ENCODE data around the gene ZNF282. TPM values are rescaled to one million over a fixed set of nuclear protein-coding genes. Genes with fewer than 3 reads are reported as not detected.
A peak's percentile ranks its signal among the peaks of the same experiment; 100 is the strongest.
"Not testable (repeated sequence)": the region's sequence is repeated elsewhere in the genome, so short reads cannot be mapped to it uniquely, and the experiment has no call there.

Gene ZNF282
- total RNA-seq, 1 donor from 2014 or later, result 35.4 TPM

DNA sequence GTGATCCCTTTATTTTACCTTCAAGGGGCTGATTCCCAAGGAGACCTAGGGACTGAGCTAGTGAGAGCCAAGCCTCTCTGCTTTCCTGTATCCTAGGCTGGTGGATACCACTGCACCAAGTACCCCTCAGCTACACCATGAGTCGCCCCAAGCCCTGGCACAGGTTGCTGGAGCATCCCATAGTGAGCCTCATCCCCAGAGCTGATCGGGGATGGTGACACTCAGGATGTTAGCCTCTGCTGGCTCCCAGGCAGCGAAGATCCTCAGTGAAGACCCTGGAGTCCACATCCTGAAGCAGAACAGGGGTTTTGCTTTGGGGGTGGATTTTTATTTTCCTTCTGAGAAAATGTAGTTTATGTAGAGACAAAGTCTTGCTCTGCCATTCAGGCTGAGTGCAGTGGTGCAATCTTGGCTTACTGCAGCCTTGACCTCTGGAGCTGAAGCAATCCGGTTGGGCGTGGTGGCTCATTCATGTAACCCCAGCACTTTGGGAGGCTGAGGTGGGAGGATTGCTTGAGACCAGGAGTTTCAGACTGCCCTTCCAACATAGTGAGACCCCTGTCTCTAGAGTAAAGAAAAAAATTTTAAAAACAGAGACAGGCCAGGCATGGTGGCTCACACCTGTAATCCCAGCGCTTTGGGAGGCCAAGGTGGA is 31.6 kb downstream of the ZNF282 start:
- DNase-seq (ENCODE audit: extremely low spot score, unreplicated experiment), result no peak
- H3K9me3 Mint-ChIP-seq, result no peaks in the 10 kb centered on the region
- peaks cover 11% of the 10 kb centered on the region for H3K36me3 Mint-ChIP-seq
- no peaks in the 10 kb centered on the region for H3K4me1 Mint-ChIP-seq (ENCODE audit: unreplicated experiment)
- H3K4me3 Mint-ChIP-seq, result no peak overlapping the region
- H3K27ac Mint-ChIP-seq, result no peak overlapping the region
- TF ChIP-seq, protein P1, sequence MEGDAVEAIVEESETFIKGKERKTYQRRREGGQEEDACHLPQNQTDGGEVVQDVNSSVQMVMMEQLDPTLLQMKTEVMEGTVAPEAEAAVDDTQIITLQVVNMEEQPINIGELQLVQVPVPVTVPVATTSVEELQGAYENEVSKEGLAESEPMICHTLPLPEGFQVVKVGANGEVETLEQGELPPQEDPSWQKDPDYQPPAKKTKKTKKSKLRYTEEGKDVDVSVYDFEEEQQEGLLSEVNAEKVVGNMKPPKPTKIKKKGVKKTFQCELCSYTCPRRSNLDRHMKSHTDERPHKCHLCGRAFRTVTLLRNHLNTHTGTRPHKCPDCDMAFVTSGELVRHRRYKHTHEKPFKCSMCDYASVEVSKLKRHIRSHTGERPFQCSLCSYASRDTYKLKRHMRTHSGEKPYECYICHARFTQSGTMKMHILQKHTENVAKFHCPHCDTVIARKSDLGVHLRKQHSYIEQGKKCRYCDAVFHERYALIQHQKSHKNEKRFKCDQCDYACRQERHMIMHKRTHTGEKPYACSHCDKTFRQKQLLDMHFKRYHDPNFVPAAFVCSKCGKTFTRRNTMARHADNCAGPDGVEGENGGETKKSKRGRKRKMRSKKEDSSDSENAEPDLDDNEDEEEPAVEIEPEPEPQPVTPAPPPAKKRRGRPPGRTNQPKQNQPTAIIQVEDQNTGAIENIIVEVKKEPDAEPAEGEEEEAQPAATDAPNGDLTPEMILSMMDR (conservative IDR thresholded peaks at IDR 0.05), result no peak
- H3K27me3 Mint-ChIP-seq, result peaks cover 7% of the 10 kb centered on the region

DNA sequence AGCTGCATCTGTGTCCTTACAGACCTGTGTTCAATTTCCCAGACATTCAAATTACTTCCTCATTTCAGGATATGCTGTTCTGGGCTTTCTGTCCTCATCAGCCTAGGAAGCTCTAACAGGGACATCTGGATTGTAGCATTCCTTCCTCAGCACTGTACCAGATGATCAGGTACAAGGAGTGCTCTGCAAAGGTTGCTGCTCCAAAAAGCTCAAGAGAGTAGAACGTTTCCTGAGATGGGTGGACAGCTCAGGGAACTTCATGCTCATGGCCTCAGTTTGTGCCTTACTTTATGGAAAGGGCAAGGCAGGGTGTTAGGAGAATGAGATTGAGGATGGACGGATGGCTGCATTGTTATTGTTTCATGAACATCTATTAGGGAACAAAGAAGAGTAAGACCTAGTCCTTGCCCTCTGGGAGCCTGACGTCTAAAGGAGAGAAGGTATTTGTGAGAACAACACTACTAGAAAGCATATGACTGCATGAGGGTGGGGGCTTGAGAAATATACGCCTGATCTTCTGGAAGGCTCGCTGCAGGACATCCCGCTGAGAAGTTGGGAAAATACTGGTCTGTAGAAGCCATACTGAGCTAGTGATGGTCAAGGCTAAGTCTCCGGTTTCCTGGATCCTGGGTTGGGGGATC is 33.6 kb downstream of the ZNF282 start:
- Mint-ChIP-seq H3K9me3 (no peaks in the 10 kb centered on the region), H3K36me3 (peaks cover 8% of the 10 kb centered on the region), H3K4me1 (ENCODE audit: unreplicated experiment) (no peaks in the 10 kb centered on the region), H3K27me3 (peaks cover 7% of the 10 kb centered on the region), H3K27ac (peak overlapping the region; percentile 21), H3K4me3 (no peak overlapping the region)
- TF ChIP-seq, protein P1 (conservative IDR thresholded peaks at IDR 0.05), result no peak
- DNase-seq (ENCODE audit: extremely low spot score, unreplicated experiment), result no peak

DNA sequence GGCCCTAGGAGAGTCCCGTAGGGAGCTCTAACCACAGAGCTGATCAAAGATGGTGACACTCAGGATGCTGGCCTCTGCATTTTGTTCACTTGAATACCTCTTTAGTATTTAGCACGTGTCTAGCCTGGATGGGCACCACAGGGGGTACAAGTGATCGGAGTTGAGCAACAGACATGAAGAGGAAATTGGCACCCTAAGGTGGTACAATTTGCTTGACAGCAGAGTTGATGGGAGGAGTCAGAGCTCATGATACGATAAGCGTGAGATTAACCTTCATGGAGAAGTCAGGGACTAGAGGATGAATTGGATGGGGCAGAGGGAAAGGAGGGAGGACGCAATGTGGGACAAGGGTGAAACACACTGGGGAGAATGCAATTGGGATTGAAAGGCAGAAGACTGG is 34.2 kb downstream of the ZNF282 start:
- no peaks in the 10 kb centered on the region for H3K4me1 Mint-ChIP-seq (ENCODE audit: unreplicated experiment)
- no peak overlapping the region for H3K4me3 Mint-ChIP-seq
- TF ChIP-seq, protein P1 (conservative IDR thresholded peaks at IDR 0.05), result no peak
- DNase-seq (ENCODE audit: extremely low spot score, unreplicated experiment), result no peak
- H3K36me3 Mint-ChIP-seq, result peaks cover 8% of the 10 kb centered on the region
- peak overlapping the region; percentile 12 for H3K27ac Mint-ChIP-seq
- H3K27me3 Mint-ChIP-seq, result peaks cover 7% of the 10 kb centered on the region
- no peaks in the 10 kb centered on the region for H3K9me3 Mint-ChIP-seq

DNA sequence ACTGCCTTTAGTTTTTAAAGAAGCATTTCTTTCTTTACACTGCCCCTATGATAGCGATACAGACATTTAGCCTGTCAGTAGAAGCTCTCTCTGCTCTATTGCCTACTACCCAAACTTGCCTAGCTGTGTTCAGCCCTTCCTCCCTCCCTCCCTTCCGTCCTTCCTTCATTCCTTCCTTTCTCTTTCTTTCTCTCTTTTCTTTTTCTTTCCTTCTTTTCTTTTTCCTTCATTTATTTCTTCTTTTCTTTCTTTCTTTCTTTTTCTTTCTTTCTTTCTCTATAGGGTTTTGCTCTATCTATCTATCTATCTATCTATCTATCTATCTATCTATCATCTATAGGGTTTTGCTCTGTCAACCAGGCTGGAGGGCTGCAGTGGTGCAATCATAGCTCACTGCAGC is 37.0 kb downstream of the ZNF282 start:
- H3K4me1 Mint-ChIP-seq (ENCODE audit: unreplicated experiment), result no peaks in the 10 kb centered on the region
- peak overlapping the region; percentile 71 for H3K27ac Mint-ChIP-seq
- no peaks in the 10 kb centered on the region for H3K9me3 Mint-ChIP-seq
- no peak for DNase-seq (ENCODE audit: extremely low spot score, unreplicated experiment)
- no peaks in the 10 kb centered on the region for H3K36me3 Mint-ChIP-seq
- TF ChIP-seq, protein P1 (conservative IDR thresholded peaks at IDR 0.05), result no peak
- H3K27me3 Mint-ChIP-seq, result peaks cover 10% of the 10 kb centered on the region
- no peak overlapping the region for H3K4me3 Mint-ChIP-seq

DNA sequence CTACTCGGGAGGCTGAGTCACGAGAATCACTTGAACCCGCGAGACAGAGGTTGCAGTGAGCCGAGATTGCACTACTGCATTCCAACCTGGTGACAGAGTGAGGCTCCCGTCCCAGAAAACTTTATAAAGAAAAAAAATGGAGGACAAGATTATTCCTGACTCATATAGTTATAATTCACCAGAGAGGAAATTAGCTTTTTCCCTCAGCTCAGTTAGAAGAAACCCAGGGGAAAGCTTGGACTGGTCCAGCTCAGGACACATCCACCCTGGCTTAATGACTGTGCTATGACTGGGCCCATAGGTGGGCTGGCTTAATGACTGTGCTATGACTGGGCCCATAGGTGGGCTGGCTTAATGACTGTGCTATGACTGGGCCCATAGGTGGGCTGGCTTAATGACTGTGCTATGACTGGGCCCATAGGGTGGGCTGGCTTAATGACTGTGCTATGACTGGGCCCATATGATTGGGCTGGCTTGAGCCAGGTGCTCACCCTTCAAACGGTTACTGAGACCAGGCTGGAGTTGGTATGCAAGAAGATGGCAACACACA is 38.4 kb downstream of the ZNF282 start:
- DNase-seq (ENCODE audit: extremely low spot score, unreplicated experiment); H3K4me3 Mint-ChIP-seq; H3K9me3 Mint-ChIP-seq; H3K36me3 Mint-ChIP-seq; H3K4me1 Mint-ChIP-seq (ENCODE audit: unreplicated experiment): not testable (repeated sequence)
- peaks cover 14% of the 10 kb centered on the region for H3K27me3 Mint-ChIP-seq
- H3K27ac Mint-ChIP-seq, result peak overlapping the region; percentile 71

DNA sequence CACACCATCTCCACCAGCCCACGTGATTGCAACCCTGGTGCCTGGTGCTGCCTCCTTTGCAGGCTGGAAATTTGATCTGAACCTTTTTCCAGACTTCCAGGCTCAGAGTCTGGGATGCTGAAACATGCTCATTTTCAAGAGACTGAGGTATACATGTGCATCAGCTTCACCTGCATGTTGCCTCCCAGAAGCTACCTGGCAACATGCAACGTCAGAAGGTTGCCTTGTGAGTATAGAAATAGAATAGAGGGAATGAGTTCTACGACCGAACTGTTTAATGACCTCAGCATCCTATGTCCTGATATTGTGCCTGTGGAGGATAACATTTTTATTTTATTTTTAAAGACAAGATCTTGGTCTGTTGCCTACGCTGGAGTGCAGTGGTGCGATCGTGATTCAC is 42.2 kb downstream of the ZNF282 start:
- peak overlapping the region; percentile 78 for H3K27ac Mint-ChIP-seq
- peaks cover 19% of the 10 kb centered on the region for H3K4me1 Mint-ChIP-seq (ENCODE audit: unreplicated experiment)
- DNase-seq (ENCODE audit: extremely low spot score, unreplicated experiment), result no peak
- peaks cover 2% of the 10 kb centered on the region for H3K9me3 Mint-ChIP-seq
- peaks cover 7% of the 10 kb centered on the region for H3K27me3 Mint-ChIP-seq
- H3K36me3 Mint-ChIP-seq, result peaks cover 8% of the 10 kb centered on the region
- TF ChIP-seq, protein P1 (conservative IDR thresholded peaks at IDR 0.05), result no peak
- peak overlapping the region; percentile 39 for H3K4me3 Mint-ChIP-seq
